Measurements from ENCODE around the gene NDUFS3. TPM values are rescaled to one million over a fixed set of nuclear protein-coding genes. Genes with fewer than 3 reads are reported as not detected.
A peak's percentile ranks its signal among the peaks of the same experiment; 100 is the strongest.

Gene NDUFS3
- total and polyA plus RNA-seq, 10 of the 15 experiments (the other 5 are each of a cell fraction or from before 2014, with no cell fraction given), result 22.3 to 217 (median 125) TPM

GRCh38 chr11:47550288-47551047 lies 28.4 kb upstream of the NDUFS3 start:
- H3K79me2 ChIP-seq (ENCODE audit: control insufficient read depth, insufficient read depth, low read length), result peaks cover 74% of the 10 kb centered on the region
- TF ChIP-seq ATF7 (IDR thresholded peaks at IDR 0.05; ENCODE audit: low read depth) (peak; percentile 47; the same call in 1 of the 2 replicates), PKNOX1 (IDR thresholded peaks at IDR 0.05) (peak; percentile 66), ZBED1 (IDR thresholded peaks at IDR 0.05; ENCODE audit: borderline replicate concordance) (no peak)
- H3K9me3 ChIP-seq (replicated peaks; ENCODE audit: control insufficient read depth, insufficient read depth, low read length), result no peaks in the 10 kb centered on the region
- peak overlapping the region; percentile 50; the same call in 1 of the 2 replicates for H3K27ac ChIP-seq (ENCODE audit: control insufficient read depth, insufficient read depth)
- DNase-seq (ENCODE audit: low read depth, low spot score) (no peak), FAIRE-seq (peak; percentile 47), ATAC-seq (no peak)
- H3K36me3 ChIP-seq (ENCODE audit: control insufficient read depth in 2 of 2, insufficient read depth in 2 of 2, low read length in 1 of 2), result no peaks in the 10 kb centered on the region
- H3K4me3 ChIP-seq, result peak overlapping the region; percentile 83
- no peak overlapping the region for H2AFZ ChIP-seq (ENCODE audit: control insufficient read depth, low read depth, low read length)
- peaks cover 10% of the 10 kb centered on the region; the same call in 1 of the 2 replicates for H3K4me1 ChIP-seq (ENCODE audit: control insufficient read depth, insufficient read depth, low read length)
- ChIA-PET POLR2A (interaction anchor here (0.6 to 3.9 kb wide), 9 partner anchors 11 to 463 kb away, joined by 3 to 16 read pairs (median 5); no protein-coding TSS in a partner anchor), SMC1A (ENCODE audit: uncharacterized antibody, unreplicated experiment) (interaction anchor here (1.1 to 3.6 kb wide), 8 partner anchors 12 to 44 kb away, joined by 3 to 40 read pairs (median 4); partner anchors contain the start of genes KBTBD4 and NDUFS3), CTCF (interaction anchor here (1.2 to 3.2 kb wide), 5 partner anchors 12 to 52 kb away, joined by 5 to 22 read pairs (median 6); no protein-coding TSS in a partner anchor), RAD21 (ENCODE audit: unreplicated experiment) (interaction anchor here (1.5 to 3.5 kb wide), 2 partner anchors 28 to 37 kb away, joined by 3 to 11 read pairs; no protein-coding TSS in a partner anchor)
- H3K9ac ChIP-seq (ENCODE audit: control insufficient read depth, insufficient read depth, low read length), result no peak overlapping the region
- intact Hi-C loops (cut with micrococcal nuclease; ENCODE audit: unreplicated experiment) (loop anchor here (5.0 kb wide), 1 partner anchor 33 kb away; no protein-coding TSS in a partner anchor), in situ Hi-C loops (cut with MboI) (no loop called here)
- no peaks in the 10 kb centered on the region for H3K27me3 ChIP-seq (replicated peaks in 1 of 2; ENCODE audit: control insufficient read depth in 2 of 2, insufficient read depth in 2 of 2, low read length in 1 of 2)
- H3K4me2 ChIP-seq (ENCODE audit: control insufficient read depth, insufficient read depth), result peak overlapping the region; percentile 46
- WGBS (ENCODE audit: insufficient coverage, insufficient replicate concordance, low lambda C conversion rate, missing lambda C conversion rate), result 74% methylated on average over 10 of the region's 10 CpGs
- no TSS peak for BruUV-seq (replicated peaks)
- H4K20me1 ChIP-seq (ENCODE audit: control insufficient read depth, insufficient read depth), result no peaks in the 10 kb centered on the region
